DOHH2 (cell line): Measurements from ENCODE around the gene PRDM16.

ENCODE experiments used
- EZH2phosphoT487 ChIP-seq: fragments of 200-600 bp; sonication (generic); IDR thresholded peaks from 2 replicates; pipeline ENCODE4 v1.6.1; 2017; ENCODE audit warnings: borderline replicate concordance, mild to moderate bottlenecking, antibody characterized with exemption, low read length, moderate library complexity, mixed read lengths
- TF ChIP-seq, protein P1 (sequence below): fragments of 200-600 bp; sonication (generic); IDR thresholded peaks from one replicate; pipeline ENCODE4 v1.5.1; 2014; ENCODE audit warnings: antibody characterized with exemption, mild to moderate bottlenecking, low read depth, low read length; ENCODE audit not compliant: poor library complexity, severe bottlenecking

DNA sequence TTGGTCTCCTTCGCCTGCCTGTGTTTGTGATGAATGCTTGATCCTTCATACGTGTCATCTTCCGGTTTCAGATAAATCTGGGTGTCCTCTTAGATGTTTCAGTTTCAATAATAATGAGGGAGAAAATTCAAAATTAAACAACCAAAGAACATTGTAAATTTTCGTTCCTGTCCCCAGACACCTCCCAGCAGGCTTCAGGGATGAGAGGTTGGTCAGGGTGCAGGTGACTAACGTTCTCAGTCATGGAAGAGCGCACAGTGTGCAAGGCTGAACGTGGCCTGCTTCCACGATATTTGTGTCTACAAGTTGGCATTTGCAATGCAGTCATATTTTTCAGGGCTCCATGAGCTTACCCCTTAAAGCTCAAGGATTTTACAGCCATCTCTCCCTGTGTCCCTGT is 238.4 kb downstream of the PRDM16 start:
- TF ChIP-seq, protein P1, sequence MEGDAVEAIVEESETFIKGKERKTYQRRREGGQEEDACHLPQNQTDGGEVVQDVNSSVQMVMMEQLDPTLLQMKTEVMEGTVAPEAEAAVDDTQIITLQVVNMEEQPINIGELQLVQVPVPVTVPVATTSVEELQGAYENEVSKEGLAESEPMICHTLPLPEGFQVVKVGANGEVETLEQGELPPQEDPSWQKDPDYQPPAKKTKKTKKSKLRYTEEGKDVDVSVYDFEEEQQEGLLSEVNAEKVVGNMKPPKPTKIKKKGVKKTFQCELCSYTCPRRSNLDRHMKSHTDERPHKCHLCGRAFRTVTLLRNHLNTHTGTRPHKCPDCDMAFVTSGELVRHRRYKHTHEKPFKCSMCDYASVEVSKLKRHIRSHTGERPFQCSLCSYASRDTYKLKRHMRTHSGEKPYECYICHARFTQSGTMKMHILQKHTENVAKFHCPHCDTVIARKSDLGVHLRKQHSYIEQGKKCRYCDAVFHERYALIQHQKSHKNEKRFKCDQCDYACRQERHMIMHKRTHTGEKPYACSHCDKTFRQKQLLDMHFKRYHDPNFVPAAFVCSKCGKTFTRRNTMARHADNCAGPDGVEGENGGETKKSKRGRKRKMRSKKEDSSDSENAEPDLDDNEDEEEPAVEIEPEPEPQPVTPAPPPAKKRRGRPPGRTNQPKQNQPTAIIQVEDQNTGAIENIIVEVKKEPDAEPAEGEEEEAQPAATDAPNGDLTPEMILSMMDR: no peak
- no peak for TF ChIP-seq EZH2phosphoT487
